ENCODE results near the gene ARHGAP30.
"Not testable (repeated sequence)": the region's sequence is repeated elsewhere in the genome, so short reads cannot be mapped to it uniquely, and the experiment has no call there.

Gene ARHGAP30

GRCh38 chr1:161018631-161018930 is 51.1 kb downstream of the ARHGAP30 start:
- in situ Hi-C loops (cut with MboI; ENCODE audit: low sequenced_read_pairs): no loop called here

GRCh38 chr1:161017756-161018630 is 51.7 kb downstream of the ARHGAP30 start:
- in situ Hi-C loops (cut with MboI; ENCODE audit: low sequenced_read_pairs): no loop called here

- in situ Hi-C loops (cut with MboI; ENCODE audit: low sequenced_read_pairs): not testable (repeated sequence)
Observed at GRCh38 chr1:161017181-161017580, 52.5 kb downstream of the ARHGAP30 start.

- in situ Hi-C loops (cut with MboI; ENCODE audit: low sequenced_read_pairs): not testable (repeated sequence)
Observed at GRCh38 chr1:161016683-161017082, 53.0 kb downstream of the ARHGAP30 start.

GRCh38 chr1:161013488-161014230 is 56.0 kb downstream of the ARHGAP30 start:
- in situ Hi-C loops (cut with MboI; ENCODE audit: low sequenced_read_pairs): no loop called here

- in situ Hi-C loops (cut with MboI; ENCODE audit: low sequenced_read_pairs): no loop called here
Observed at GRCh38 chr1:161013131-161013487, 56.6 kb downstream of the ARHGAP30 start.

- in situ Hi-C loops (cut with MboI; ENCODE audit: low sequenced_read_pairs): no loop called here
Observed at GRCh38 chr1:161012420-161012819, 57.3 kb downstream of the ARHGAP30 start.

- in situ Hi-C loops (cut with MboI; ENCODE audit: low sequenced_read_pairs): no loop called here
Observed at GRCh38 chr1:161009602-161010211, 60.0 kb downstream of the ARHGAP30 start.

GRCh38 chr1:161008869-161009510 is 60.7 kb downstream of the ARHGAP30 start:
- in situ Hi-C loops (cut with MboI; ENCODE audit: low sequenced_read_pairs): no loop called here

GRCh38 chr1:161007369-161007768 is 62.3 kb downstream of the ARHGAP30 start:
- in situ Hi-C loops (cut with MboI; ENCODE audit: low sequenced_read_pairs): no loop called here

- in situ Hi-C loops (cut with MboI; ENCODE audit: low sequenced_read_pairs): no loop called here
Observed at GRCh38 chr1:161006563-161006962, 63.1 kb downstream of the ARHGAP30 start.

GRCh38 chr1:161001525-161001924 is 68.2 kb downstream of the ARHGAP30 start:
- in situ Hi-C loops (cut with MboI; ENCODE audit: low sequenced_read_pairs): no loop called here

- in situ Hi-C loops (cut with MboI; ENCODE audit: low sequenced_read_pairs): no loop called here
Observed at GRCh38 chr1:161000736-161001480, 68.8 kb downstream of the ARHGAP30 start.

GRCh38 chr1:160999376-160999775 is 70.3 kb downstream of the ARHGAP30 start:
- in situ Hi-C loops (cut with MboI; ENCODE audit: low sequenced_read_pairs): no loop called here

GRCh38 chr1:160997323-160998038 is 72.2 kb downstream of the ARHGAP30 start:
- in situ Hi-C loops (cut with MboI; ENCODE audit: low sequenced_read_pairs): no loop called here

Measured in HL-60/S4 treated with phorbol 12-myristate 13-acetate at 8.2 ng/mL for 4 days and 3 days (cell line).